Epidermal melanocyte (primary cell): Measurements from ENCODE around the gene RPAP3.

Experiments used
- DNase-seq: peaks from one replicate; pipeline ENCODE4 v3.0.0; 2011; ENCODE audit warnings: low spot score; ENCODE audit not compliant: insufficient read length

RPAP3 gene

DNA sequence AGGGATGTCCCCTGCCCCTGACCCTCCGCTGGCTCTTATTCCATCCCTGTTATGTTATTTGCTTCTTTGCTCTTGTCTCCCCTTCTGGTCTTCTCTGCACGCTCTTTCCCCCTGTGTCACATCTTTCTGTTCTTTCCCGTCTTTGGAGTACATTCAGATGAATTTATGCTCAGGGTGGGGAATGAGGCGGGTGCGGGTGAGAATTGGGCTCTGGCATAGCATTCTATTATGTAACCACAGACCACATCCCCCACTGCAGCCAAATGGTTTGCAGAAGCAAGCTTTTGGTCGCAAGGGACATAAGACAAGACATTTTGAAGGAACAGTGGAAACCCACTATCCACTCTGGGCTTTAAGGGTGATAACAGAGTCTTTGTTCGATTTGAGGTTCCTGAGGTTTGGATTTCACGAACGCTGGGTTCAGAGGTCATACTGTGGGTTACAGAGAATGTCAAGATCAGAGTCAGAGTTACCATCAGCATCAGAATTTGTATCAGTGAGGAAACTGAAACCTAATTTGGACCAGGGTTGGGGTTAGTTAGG, 15.7 kb upstream of the RPAP3 start:
- no peak for DNase-seq

DNA sequence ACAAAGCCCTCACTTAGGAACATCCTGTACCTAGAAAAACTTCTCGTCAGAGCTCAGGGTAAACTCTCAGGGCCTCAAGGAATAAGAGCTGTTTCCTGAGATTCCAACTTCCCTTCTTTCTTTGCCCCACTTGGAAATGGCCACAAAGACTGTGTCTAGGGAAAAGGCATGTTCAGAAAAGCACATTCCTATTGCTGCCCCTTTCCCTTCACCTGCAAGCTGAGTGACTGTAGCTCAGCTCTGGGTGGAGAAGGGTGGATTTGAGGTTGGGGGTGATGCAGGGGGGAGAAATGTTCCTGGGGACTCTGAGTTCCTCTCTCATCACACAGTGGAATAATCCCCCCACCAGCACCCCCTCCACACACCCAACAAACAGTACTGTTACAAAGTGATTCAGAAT, 12.7 kb upstream of the RPAP3 start:
- no peak for DNase-seq

DNA sequence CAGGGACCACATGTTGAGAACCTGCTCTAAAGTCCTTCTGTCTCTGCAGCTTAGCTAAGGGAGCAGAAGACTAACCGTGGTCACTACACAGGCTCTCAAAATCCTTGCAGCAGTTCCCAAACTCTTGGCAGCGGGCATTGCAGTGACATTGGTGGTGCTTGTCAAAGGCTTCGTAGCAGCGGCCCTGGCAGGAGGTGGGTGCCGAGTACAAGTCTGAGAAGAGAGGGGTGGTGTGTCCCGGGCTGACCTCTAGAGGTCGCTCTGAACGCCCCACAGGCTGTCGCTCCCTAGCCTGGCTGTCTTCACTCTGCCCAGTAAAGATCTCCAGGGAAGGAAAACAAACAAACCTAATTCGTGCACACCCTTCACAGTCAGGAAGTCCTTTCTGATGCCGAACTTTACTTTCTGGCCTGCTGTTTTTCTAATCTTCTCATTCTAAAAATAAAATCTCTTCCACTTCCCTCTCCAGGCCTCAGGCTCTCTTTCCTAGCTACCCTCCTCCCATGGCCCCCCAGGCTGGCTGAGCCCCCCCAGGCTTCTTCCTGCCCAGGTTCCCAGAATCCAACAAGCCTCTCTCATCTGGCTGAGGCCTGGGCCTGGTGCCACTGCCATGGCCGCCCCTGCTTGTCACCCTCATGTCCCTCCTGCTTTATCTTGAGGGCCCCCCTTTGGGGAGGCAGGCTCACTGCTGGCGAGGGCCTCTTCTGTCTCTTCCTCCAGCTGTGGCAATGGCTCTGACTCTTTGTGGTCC, 11.8 kb upstream of the RPAP3 start:
- DNase-seq: peak; percentile 85

DNA sequence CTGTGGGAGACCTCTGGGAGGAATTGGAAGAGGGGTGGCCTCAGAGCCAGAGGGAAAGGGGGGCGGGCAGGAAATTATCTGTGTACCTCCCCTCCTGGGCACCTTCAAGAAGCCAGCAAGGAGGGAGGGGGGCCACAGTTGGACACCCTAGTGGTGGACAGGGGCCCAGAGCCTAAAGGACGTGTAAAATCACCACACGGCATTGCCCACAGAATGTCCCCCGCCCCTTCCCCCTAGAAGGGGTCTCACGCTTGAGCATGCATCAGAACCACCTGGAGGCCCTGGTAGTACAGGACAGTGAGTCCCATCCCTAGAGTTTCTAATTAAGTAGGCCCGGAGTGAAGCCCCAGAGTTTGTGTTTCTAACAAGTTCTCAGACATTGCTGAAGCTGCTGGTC, 11.2 kb upstream of the RPAP3 start:
- DNase-seq: no peak

DNA sequence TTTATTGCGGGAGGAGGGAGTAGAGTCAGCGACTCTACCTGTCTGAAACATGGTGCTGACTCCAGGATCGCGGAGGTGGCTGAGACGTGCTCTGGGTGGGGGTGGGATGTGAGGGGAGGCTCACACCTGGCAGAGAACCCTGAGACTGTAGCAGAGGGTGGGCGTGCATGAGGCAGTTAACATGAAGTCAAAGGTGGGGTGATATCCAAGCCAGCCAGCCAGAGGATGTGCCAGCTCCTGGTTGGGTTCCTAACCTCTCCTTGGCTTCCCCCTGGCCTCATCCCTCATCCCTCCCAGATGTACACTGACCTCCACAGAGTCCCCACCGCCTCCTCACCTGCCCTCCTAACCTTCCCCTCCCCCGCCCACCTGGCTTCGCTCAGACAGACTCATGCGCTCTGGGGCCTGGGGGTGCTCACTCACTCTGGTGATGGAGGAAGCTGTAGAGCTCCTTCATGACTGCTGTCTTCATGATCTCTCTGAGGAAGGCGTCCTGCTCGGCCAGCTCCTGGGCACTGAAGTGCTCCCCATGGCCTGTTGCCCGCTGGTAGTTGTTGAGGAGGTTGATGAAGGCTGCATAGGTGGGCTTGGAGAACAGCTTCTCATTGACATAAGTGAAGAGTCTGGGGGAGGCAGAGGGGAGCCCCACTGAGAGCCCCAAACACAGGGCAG, 10.2 kb upstream of the RPAP3 start:
- DNase-seq: no peak

DNA sequence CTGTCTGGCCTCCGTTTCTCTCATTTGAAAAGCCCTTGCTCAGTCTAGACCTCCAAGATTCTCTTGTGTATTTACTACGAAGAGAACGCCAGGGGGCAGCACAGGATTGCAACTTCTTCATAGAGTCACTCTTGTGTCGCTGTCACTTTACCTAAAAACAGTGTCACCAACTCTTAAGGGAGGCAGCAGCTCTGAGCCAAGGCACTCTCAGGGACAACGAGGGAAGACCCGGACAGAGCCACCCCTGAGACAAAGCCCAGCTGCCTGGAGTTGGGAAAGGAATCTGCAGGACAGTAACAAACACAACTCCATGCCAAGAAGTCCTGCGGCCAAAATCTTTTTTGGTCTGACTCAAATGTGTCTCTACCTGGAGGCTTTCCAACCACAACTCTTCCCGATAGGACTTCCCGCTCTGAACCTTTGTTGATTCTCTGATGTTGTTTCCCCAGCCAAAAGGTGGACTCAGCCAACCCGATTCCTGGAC, 9.6 kb upstream of the RPAP3 start:
- DNase-seq: no peak

DNA sequence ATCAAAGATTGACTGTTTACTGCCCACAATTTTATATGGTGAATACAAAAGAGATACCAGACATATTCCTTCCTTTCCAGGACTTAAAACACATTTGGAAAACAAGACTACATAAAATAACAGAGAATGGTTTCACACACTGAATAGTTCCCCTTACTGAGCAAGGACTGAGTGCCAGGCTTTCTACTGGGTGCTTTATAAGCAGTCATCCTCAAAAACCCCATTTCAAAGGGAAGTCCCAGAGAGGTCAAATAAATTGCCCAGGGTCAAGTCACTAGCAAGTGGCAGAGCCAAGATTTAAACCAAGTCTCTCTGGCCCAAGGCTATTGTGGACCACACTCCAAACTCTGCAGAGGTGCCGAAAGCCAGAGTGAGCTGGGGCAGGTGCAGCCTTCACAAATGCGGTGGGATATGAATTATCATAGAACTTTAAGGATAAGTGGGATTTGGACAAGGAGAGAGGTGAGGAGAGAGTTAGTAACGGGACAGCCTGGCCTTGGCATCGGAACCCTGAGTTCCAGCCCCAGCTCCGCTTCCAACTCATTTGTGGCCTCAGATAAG, 9.1 kb upstream of the RPAP3 start:
- no peak for DNase-seq

DNA sequence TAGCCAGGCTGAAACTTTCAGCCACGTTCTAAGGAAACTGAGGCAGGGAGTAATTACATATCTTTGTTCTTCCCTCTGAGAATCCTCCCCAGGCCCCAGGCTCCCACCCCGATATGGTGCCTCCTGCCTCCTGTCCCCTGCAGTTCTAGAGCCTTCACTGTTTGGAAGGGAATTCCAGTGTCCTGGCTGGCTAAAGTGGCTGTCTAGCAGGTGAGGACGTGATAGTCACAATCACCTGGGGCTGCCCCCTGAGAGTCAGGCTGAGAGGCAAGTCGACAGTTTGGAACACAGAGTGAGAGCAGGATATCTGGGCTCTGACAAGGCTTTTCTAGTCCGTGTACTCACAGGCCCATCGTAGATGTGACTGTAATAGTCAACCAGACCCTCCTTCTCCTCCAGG, 6.3 kb upstream of the RPAP3 start:
- no peak for DNase-seq

DNA sequence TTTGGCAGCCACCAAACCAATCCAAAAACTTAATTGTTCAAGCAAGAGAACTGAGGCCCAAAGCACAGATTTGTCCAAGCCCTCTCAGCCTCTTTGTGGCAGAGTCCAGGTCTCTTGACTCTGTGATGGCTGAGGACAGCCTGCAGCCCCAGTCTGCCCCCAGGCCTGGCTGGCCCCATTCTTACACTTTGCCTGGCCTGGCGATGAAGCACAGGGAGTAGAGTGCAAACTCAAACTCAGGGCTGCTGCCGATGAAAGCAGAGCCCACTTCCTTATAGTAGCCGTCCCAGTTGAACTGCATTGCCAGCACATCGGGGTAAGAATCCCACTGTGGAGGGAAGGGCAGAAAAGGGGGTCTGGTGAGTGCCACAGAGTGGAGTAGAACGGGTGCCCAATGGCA, 5.6 kb upstream of the RPAP3 start:
- no peak for DNase-seq

DNA sequence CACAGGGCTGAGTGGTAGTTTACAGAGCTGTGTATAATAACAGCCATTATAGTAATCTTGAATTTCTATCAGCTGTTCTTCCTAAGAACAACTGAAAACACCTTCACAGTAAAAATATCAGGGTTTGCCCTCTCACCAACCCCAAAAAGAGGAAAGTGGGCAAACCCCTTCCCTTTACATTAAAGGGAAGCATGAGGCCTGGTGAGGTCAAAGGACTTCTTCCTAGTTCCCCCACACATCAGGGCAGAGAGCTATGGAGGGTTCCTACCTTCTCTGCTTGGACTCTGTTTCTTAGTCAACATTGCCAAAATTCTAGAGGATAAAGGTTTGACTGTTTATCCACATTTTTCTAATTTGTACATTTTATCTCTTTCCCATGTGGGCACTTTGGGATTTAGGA, 4.4 kb upstream of the RPAP3 start:
- no peak for DNase-seq

DNA sequence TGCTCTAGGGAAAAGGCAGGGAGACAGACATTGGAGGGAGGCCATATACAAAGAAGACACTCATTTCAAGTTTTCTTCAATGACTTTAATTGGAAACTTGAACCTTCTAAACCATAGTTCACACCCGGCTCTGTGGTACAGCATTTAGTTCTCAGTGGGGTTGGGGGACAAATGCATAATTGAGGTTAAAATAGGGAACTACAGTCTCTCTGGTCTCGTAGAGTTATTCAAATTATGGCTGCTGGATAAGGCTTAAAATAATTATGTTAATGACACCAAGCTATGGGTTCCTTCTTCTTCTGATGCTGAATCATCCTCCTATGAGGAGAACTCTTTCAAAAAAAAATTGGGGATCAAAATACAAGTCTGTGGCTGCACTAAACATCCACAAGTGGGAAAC, 3.8 kb upstream of the RPAP3 start:
- DNase-seq: no peak

DNA sequence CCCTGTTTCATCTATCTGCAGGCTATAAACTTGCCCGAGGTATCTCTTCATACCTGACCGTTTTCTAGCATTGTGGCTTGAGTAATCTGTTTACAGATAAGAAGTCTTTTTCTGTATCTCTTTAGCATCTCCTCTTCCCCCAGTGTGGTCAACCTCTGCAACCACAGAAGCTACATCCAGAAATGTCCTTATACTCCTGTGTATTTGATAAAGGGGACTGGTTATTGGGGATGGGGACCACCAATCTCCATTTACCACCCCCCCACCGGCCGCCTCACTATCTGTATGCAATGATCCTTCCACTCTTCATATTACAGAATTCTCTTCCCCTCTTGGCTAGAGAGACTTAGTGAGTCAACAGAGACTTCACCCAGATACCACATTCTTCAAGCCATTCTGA, 3.4 kb upstream of the RPAP3 start:
- DNase-seq: no peak

DNA sequence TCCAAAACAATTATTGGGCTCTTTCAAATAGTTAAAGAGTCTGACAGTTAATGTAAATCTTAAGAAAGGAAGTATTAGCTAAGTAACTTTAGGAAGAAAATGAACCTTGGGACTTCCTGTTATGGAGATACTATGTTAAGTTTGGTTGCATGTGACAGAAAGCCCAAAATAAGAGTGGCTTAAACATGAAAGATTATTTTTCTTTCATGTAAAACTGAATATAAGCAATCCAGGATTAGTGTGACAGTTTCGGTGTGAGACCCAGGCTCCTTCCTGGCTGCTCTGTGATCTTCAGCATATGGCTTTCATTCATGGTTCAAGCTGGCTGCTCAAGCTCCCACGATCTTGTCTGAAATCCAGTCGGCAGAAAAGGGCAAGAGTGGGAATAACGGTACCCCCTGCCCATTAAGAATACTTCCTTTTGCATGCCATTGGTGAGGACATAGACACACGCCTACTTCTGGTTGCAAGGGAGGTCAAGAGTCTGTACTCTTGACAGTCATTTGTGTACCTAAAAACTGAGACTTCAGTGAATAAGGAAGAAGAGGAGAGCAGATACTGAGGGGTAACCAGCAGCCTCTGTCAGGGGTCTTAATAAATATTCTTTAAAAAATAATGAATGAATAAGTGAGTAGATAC, 2.2 kb upstream of the RPAP3 start:
- no peak for DNase-seq

DNA sequence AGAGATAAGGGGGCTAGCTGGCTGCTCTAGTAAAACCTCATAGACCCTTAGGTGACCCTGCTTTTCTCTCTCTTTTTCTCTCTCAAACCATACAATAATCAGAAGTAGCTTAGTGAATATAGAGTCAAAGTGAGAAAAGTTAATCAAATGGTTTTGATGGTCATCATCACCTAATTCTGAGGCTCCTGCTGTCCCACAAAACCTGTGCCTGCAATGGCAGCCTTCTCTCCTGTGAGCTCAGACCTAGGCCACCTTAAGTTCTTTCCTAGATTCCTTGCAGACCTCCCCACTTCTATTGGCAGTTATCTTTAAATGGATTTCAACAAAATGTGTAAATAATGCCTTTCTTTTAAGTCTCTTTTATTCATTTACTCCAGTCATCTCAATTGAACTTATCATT, 1.5 kb upstream of the RPAP3 start:
- DNase-seq: no peak

DNA sequence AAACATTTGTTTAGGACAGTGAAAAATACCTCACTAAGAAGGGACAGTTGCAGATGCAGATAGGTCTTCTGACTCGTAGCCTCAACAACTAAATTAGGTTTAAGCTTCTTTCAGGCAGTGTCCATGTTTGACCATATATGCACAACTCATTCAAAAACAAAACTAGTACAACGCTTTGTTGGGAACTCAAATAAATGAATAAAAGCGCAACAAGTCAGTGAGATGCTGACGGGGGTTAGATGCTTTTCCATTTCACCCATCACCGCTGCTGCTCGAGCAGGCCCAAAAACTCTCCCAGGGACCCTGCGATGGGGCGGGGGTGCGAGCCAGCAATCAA, 633 bp downstream of the RPAP3 start:
- no peak for DNase-seq

DNA sequence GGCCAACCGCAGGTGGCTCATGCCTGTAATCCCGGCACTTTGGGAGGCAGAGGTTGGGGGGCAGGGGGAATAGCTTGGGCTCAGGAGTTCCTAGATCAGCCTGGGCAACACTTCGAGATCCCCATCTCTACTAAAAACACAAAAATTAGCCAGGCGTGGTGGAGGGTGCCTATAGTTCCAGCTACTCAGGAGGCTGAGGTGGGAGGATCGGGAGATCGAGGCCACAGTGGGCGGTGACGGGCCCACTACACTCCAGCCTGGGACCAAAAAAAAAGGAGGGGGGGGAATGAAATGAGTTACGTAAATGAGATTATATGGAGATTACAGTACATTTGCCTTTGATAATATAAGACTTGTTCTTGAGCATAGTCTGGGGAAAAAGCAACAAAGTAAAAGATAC, 1.1 kb downstream of the RPAP3 start:
- no peak for DNase-seq

DNA sequence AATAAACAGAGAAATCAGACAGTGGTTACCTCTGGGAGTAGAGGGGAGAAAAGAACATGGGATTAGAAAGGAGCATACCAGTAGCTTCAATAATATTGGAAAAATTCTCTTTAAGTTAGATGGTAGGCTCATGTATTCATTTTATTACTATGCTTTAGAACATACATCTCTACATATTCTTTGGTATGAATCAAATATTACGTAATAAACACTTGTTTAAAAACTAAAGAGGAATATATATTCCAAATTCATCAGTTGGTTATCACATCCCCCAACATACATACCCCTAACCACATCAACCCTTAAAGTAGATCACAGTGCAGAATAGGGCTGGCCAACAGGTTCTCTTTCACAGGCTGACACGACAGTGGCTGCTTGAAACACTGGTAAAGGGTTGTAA, 5.6 kb downstream of the RPAP3 start:
- no peak for DNase-seq

DNA sequence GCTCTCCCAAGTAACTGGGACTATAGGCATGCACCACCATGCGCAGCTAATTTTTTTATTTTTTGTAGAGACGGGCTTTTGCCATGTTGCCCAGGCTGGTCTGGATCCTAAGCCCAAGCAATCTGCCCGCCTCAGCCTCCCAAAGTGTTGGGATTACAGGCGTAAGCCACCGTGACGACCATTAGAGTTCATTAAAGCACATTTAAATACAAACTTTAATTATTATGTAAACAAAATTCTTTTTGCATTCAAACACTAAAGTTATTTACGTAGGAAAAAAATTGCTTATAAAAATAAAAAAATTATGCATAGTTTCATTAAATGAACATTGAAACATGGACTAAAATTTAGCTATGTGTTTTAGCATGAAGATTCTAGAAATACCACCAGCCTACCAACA, 7.2 kb downstream of the RPAP3 start:
- no peak for DNase-seq

DNA sequence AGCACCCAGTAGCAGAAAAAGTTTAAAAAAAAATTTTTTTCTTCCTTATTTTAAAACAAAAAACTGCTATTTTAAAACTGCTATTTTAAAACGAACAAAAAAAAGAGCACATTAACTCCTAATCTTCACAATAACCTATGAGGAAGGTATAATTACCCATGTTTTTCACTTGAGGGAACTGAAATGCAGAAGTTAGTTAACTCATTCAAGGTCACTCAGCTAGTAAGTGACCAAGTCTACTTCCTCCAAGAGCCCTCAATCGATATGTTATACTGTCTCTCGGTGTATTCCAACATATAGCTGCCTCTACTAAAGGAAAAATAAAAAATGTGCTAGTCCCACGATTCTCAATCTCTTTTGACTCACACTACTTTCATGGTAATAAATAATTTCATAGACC, 7.8 kb downstream of the RPAP3 start:
- no peak for DNase-seq

DNA sequence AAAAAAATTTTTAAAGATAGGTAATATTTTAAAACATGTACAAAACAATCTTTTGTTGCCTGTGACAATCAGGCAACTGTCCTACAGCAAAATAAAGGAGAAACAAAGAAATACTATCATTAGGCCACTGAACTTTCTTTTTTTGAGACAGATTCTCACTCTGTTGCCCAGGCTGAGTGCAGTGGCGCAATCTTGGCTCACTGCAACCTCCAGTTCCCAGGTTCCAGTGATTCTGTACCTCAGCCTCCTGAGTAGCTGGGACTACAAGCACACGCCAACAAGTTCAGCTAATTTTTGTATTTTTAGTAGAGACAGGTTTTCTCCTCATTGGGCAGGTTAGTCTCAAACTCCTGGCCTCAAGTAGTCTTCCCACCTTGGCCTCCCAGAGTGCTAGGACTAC, 16.6 kb downstream of the RPAP3 start:
- no peak for DNase-seq

DNA sequence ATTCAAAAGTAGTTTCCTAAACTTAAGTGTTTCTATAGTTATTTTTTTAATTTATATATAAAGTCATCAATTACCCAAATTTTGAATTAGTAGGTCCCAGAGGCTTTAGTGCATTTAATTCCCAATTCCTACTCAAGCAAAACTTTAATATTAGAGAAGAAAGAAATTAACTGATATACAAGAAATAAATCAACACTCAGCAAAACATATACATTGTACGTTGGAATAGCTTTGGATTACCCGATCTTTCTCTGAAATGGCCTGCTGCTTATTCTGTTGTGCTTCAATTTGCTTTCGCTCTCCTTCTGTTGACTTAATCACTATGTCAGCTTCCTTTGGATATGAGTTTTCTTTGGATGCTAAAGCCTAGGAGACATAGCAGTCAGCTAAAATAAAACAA, 18.2 kb downstream of the RPAP3 start:
- no peak for DNase-seq

DNA sequence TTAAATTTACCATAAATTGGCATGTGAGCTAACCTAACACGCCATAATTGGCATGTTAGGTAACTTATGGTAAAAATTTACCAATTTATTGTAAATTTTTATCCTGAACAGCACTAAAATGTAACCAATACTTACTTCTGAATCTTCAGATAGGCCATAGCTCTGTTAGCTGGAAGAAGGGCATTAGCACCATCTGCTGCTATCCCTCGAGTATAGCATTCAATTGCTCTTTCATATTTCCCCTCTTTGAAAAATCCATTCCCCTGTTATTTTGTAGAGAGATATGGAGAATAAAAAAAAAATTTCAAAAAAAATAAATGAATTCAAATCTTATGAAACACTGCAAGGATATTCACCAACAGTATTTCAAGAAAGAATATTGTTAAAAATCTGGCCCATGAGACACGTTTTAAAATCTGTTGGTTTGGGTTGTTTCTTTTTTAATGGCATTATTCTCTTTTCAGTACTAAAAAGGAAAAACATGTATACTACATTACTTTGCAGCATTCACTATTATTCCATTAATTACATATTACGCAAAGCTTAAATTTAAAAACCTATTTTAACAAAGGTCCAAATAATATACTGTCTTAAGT, 19.1 kb downstream of the RPAP3 start:
- peak; percentile 58 for DNase-seq
